ENCODE results near the gene MYOC.

Gene MYOC

GRCh38 chr1:171596119-171596518 is 56.4 kb downstream of the MYOC start:
- Histone ChIP-seq H3K27ac (ENCODE audit: insufficient read depth in 1 of 2, low read depth in 1 of 2, low read length in 2 of 2, poor library complexity in 1 of 2, severe bottlenecking in 2 of 2) (no peak overlapping the region), H3K4me3 (ENCODE audit: control insufficient read depth in 1 of 7, extremely low read depth in 1 of 7, insufficient read depth in 4 of 7, low read depth in 2 of 7, low read length in 6 of 7) (no peak overlapping the region), H3K9me3 (ENCODE audit: control extremely low read depth in 1 of 5, control insufficient read depth in 4 of 5, insufficient read depth in 2 of 5, low read depth in 1 of 5, low read length in 4 of 5) (peaks cover 0 to 3% (median 0%) of the 10 kb centered on the region in 5 experiments), H3K36me3 (ENCODE audit: control insufficient read depth in 4 of 4, insufficient read depth in 4 of 4, low read length in 3 of 4) (peaks cover 7 to 29% (median 23%) of the 10 kb centered on the region in 4 experiments), H3K27me3 (replicated peaks in 2 of 5; ENCODE audit: control insufficient read depth in 4 of 5, insufficient read depth in 5 of 5, low read length in 4 of 5) (no peaks in the 10 kb centered on the region), H3K4me1 (ENCODE audit: control extremely low read depth in 1 of 4, control insufficient read depth in 4 of 4, insufficient read depth in 4 of 4, low read length in 3 of 4) (peaks cover 0 to 4% (median under 1%) of the 10 kb centered on the region in 4 experiments)
- CTCF ChIA-PET = no interaction called here
- DNase-seq = no peak
- POLR2A ChIA-PET = no interaction called here
- WGBS (ENCODE audit: insufficient coverage) = no CpG with 5 or more reads among the region's 1 CpG

GRCh38 chr1:171595324-171595723 is 57.2 kb downstream of the MYOC start:
- ChIA-PET CTCF (no interaction called here), POLR2A (interaction anchor here (0.7 kb wide), 1 partner anchor 19 kb away, joined by 3 read pairs; no protein-coding TSS in a partner anchor)
- H3K27me3 ChIP-seq (replicated peaks in 2 of 5; ENCODE audit: control insufficient read depth in 4 of 5, insufficient read depth in 5 of 5, low read length in 4 of 5) = no peaks in the 10 kb centered on the region
- H3K27ac ChIP-seq (ENCODE audit: insufficient read depth in 1 of 2, low read depth in 1 of 2, low read length in 2 of 2, poor library complexity in 1 of 2, severe bottlenecking in 2 of 2) = no peak overlapping the region
- no peak for DNase-seq
- H3K4me3 ChIP-seq (ENCODE audit: control insufficient read depth in 1 of 7, extremely low read depth in 1 of 7, insufficient read depth in 4 of 7, low read depth in 2 of 7, low read length in 6 of 7) = no peak overlapping the region
- peaks cover 0 to 4% (median under 1%) of the 10 kb centered on the region in 4 experiments for H3K4me1 ChIP-seq (ENCODE audit: control extremely low read depth in 1 of 4, control insufficient read depth in 4 of 4, insufficient read depth in 4 of 4, low read length in 3 of 4)
- no CpG with 5 or more reads among the region's 1 CpG for WGBS (ENCODE audit: insufficient coverage)
- H3K36me3 ChIP-seq (ENCODE audit: control insufficient read depth in 4 of 4, insufficient read depth in 4 of 4, low read length in 3 of 4) = peaks cover 13 to 37% (median 28%) of the 10 kb centered on the region in 4 experiments
- peaks cover 0 to 3% (median 0%) of the 10 kb centered on the region in 5 experiments for H3K9me3 ChIP-seq (ENCODE audit: control extremely low read depth in 1 of 5, control insufficient read depth in 4 of 5, insufficient read depth in 2 of 5, low read depth in 1 of 5, low read length in 4 of 5)

- H3K9me3 ChIP-seq (ENCODE audit: control extremely low read depth in 1 of 5, control insufficient read depth in 4 of 5, insufficient read depth in 2 of 5, low read depth in 1 of 5, low read length in 4 of 5) = no peaks in the 10 kb centered on the region
- no peaks in the 10 kb centered on the region for H3K27me3 ChIP-seq (replicated peaks in 2 of 5; ENCODE audit: control insufficient read depth in 4 of 5, insufficient read depth in 5 of 5, low read length in 4 of 5)
- H3K27ac ChIP-seq (ENCODE audit: insufficient read depth in 1 of 2, low read depth in 1 of 2, low read length in 2 of 2, poor library complexity in 1 of 2, severe bottlenecking in 2 of 2) = peak overlapping the region in 1 of 2 experiments; percentile 0
- no peak for DNase-seq
- POLR2A ChIA-PET = no interaction called here
- WGBS (ENCODE audit: insufficient coverage) = no CpG with 5 or more reads among the region's 1 CpG
- no peaks in the 10 kb centered on the region for H3K4me1 ChIP-seq (ENCODE audit: control extremely low read depth in 1 of 4, control insufficient read depth in 4 of 4, insufficient read depth in 4 of 4, low read length in 3 of 4)
- H3K4me3 ChIP-seq (ENCODE audit: control insufficient read depth in 1 of 7, extremely low read depth in 1 of 7, insufficient read depth in 4 of 7, low read depth in 2 of 7, low read length in 6 of 7) = no peak overlapping the region
- CTCF ChIA-PET = no interaction called here
- H3K36me3 ChIP-seq (ENCODE audit: control insufficient read depth in 4 of 4, insufficient read depth in 4 of 4, low read length in 3 of 4) = peaks cover 33 to 78% (median 53%) of the 10 kb centered on the region in 4 experiments
Observed at GRCh38 chr1:171590022-171590421, 62.5 kb downstream of the MYOC start.

- Histone ChIP-seq H3K27me3 (replicated peaks in 2 of 5; ENCODE audit: control insufficient read depth in 4 of 5, insufficient read depth in 5 of 5, low read length in 4 of 5) (no peaks in the 10 kb centered on the region), H3K36me3 (ENCODE audit: control insufficient read depth in 4 of 4, insufficient read depth in 4 of 4, low read length in 3 of 4) (peaks cover 35 to 85% (median 59%) of the 10 kb centered on the region in 4 experiments), H3K9me3 (ENCODE audit: control extremely low read depth in 1 of 5, control insufficient read depth in 4 of 5, insufficient read depth in 2 of 5, low read depth in 1 of 5, low read length in 4 of 5) (no peaks in the 10 kb centered on the region), H3K4me3 (ENCODE audit: control insufficient read depth in 1 of 7, extremely low read depth in 1 of 7, insufficient read depth in 4 of 7, low read depth in 2 of 7, low read length in 6 of 7) (no peak overlapping the region), H3K4me1 (ENCODE audit: control extremely low read depth in 1 of 4, control insufficient read depth in 4 of 4, insufficient read depth in 4 of 4, low read length in 3 of 4) (no peaks in the 10 kb centered on the region), H3K27ac (ENCODE audit: insufficient read depth in 1 of 2, low read depth in 1 of 2, low read length in 2 of 2, poor library complexity in 1 of 2, severe bottlenecking in 2 of 2) (no peak overlapping the region)
- DNase-seq = no peak
- ChIA-PET POLR2A (no interaction called here), CTCF (interaction anchor here (0.8 to 1.0 kb wide), 2 partner anchors 10 to 45 kb away, joined by 3 to 4 read pairs; no protein-coding TSS in a partner anchor)
- whole genome bisulfite sequencing (ENCODE audit: insufficient coverage) = 100% methylated on average over 1 of the region's 2 CpGs
Observed at GRCh38 chr1:171588230-171588629, 64.3 kb downstream of the MYOC start.

- DNase-seq = no peak
- no CpG with 5 or more reads among the region's 9 CpGs for WGBS (ENCODE audit: insufficient coverage)
- POLR2A ChIA-PET = no interaction called here
- Histone ChIP-seq H3K27me3 (replicated peaks in 2 of 5; ENCODE audit: control insufficient read depth in 4 of 5, insufficient read depth in 5 of 5, low read length in 4 of 5) (no peaks in the 10 kb centered on the region), H3K9me3 (ENCODE audit: control extremely low read depth in 1 of 5, control insufficient read depth in 4 of 5, insufficient read depth in 2 of 5, low read depth in 1 of 5, low read length in 4 of 5) (no peaks in the 10 kb centered on the region), H3K4me3 (ENCODE audit: control insufficient read depth in 1 of 7, extremely low read depth in 1 of 7, insufficient read depth in 4 of 7, low read depth in 2 of 7, low read length in 6 of 7) (no peak overlapping the region), H3K27ac (ENCODE audit: insufficient read depth in 1 of 2, low read depth in 1 of 2, low read length in 2 of 2, poor library complexity in 1 of 2, severe bottlenecking in 2 of 2) (no peak overlapping the region), H3K4me1 (ENCODE audit: control extremely low read depth in 1 of 4, control insufficient read depth in 4 of 4, insufficient read depth in 4 of 4, low read length in 3 of 4) (no peaks in the 10 kb centered on the region), H3K36me3 (ENCODE audit: control insufficient read depth in 4 of 4, insufficient read depth in 4 of 4, low read length in 3 of 4) (peaks cover 30 to 81% (median 57%) of the 10 kb centered on the region in 4 experiments)
- CTCF ChIA-PET = interaction anchor here (0.8 kb wide), 1 partner anchor 9 kb away, joined by 3 read pairs; no protein-coding TSS in a partner anchor
Observed at GRCh38 chr1:171585715-171586114, 66.8 kb downstream of the MYOC start.

Data from common myeloid progenitor, CD34-positive (primary cell).